Esophagus (tissue), 2 donors: ENCODE results near the gene KLHDC7B. TPM values are rescaled to one million over a fixed set of nuclear protein-coding genes. Genes with fewer than 3 reads are reported as not detected.
"Not testable (repeated sequence)": the region's sequence is repeated elsewhere in the genome, so short reads cannot be mapped to it uniquely, and the experiment has no call there.

Experiments used
- H3K27ac ChIP-seq, 2 donors: one replicate each; pipeline ENCODE4 v1.5.1; 2013; ENCODE audit warnings: low read depth in 2 of 2, mild to moderate bottlenecking in 2 of 2, inconsistent platforms in 1 of 2, low read length in 1 of 2, moderate library complexity in 1 of 2
- H3K27me3 ChIP-seq, 2 donors: one replicate each; pipeline ENCODE4 v1.6.1; 2013; ENCODE audit warnings: low read length in 2 of 2, control low read depth in 1 of 2, mild to moderate bottlenecking in 1 of 2; ENCODE audit not compliant: insufficient read depth in 2 of 2, control insufficient read depth in 1 of 2
- H3K36me3 ChIP-seq, 2 donors: one replicate each; pipeline ENCODE4 v1.6.1; 2013; ENCODE audit warnings: low read length in 1 of 2; ENCODE audit not compliant: control insufficient read depth in 2 of 2, insufficient read depth in 2 of 2
- H3K4me1 ChIP-seq, 2 donors: one replicate each; pipeline ENCODE4 v1.6.1; 2013; ENCODE audit warnings: low read length in 1 of 2; ENCODE audit not compliant: control insufficient read depth in 2 of 2, insufficient read depth in 2 of 2
- H3K4me3 ChIP-seq, 2 donors: one replicate each; pipeline ENCODE4 v1.5.1; 2013; ENCODE audit warnings: low read length in 2 of 2, mild to moderate bottlenecking in 2 of 2, low read depth in 1 of 2, moderate library complexity in 1 of 2
- H3K9me3 ChIP-seq, 2 donors: one replicate each; pipeline ENCODE4 v1.6.1; 2013; ENCODE audit warnings: mild to moderate bottlenecking in 2 of 2, low read depth in 1 of 2, low read length in 1 of 2, moderate library complexity in 1 of 2; ENCODE audit not compliant: control insufficient read depth in 2 of 2, insufficient read depth in 1 of 2
- WGBS, 2 donors: extraction: QIAGEN DNeasy Blood & Tissue Kit; methylation state at CpG; one replicate each; pipeline ENCODE4 v1.1.7; 2013; 5-methylcytosine and 5-hydroxymethylcytosine counted together
- polyA plus RNA-seq, 2 donors: library from polyadenylated mRNA; stranded (reverse); fragments of 200-250 nt; gene quantifications; one replicate each; pipeline ENCODE4 v1.2.3, GENCODE V29; 2013
- donor health status: healthy with polysubstance abuse.
- donor health status: Bipolar disorder and iron deficiency.

Gene KLHDC7B
- polyA plus RNA-seq, 2 donors = 0.12 to 0.14 TPM

DNA sequence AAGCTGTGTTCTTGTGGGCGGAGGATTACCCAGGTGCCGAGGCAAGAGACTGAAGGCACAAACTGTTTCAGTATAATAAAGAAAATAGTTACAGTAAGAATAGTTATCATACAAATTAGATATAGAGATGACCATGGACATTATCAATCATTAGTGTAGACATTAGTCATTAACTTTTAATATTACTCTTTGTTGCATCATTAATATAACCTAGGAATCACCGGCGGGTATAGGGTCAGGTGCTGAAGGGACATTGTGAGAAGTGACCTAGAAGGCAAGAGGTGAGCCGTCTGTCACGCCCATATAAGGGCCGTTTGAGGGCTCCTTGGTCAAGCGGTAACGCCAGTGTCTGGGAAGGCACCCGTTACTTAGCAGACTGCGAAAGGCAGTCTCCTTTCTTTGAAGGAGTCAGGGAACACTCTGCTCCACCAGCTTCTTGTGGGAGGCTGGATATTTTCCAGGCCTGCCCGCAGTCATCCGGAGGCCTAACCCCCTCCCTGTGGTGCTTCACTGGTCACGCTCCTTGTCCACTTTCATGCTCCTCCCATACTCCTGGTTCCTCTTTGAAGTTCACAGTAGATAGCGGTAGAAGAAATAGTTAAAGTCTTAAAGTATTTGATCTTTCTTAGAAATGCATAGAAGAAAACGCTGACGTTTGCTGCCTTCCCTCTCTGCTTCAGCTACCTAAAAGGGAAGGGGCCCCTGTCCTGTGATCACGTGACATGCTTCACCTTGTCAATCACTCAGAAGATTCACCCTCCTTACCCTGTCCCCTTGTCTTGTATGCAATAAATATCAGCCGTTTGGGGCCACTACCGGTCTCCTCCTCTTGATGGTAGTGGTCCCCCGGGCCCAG lies 11.6 kb upstream of the KLHDC7B start:
- not testable (repeated sequence) for H3K4me3 ChIP-seq, H3K4me1 ChIP-seq, H3K27me3 ChIP-seq, H3K27ac ChIP-seq, H3K9me3 ChIP-seq, H3K36me3 ChIP-seq
- WGBS, 2 donors = 65 to 67% methylated on average over 21 of the region's 21 CpGs

DNA sequence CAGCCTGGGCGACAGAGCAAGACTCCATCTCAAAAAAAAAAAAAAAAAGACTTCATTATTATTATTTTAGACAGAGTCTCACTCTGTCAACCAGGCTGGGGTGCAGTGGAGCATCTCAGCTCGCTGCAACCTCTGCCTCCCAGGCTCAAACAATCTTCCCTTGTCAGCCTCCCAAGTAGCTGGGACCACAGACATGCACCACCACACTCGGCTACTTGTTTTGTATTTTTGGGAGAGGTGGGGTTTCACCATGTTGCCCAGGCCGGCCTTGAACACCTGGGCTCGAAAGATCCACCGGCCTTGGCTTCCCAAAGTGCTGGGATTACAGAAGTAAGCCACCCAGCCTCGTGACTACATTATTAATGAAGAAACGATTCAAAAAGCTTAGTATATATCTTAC lies 10.6 kb upstream of the KLHDC7B start:
- H3K4me1 ChIP-seq = peaks cover 2 to 6% of the 10 kb centered on the region in 2 donors
- no peaks in the 10 kb centered on the region for H3K36me3 ChIP-seq
- H3K27ac ChIP-seq = no peak overlapping the region
- WGBS, 2 donors = 86% methylated on average over 7 to 8 of the region's 8 CpGs
- H3K27me3 ChIP-seq = no peaks in the 10 kb centered on the region
- H3K4me3 ChIP-seq = no peak overlapping the region
- H3K9me3 ChIP-seq = peaks cover 0 to 2% of the 10 kb centered on the region in 2 donors

DNA sequence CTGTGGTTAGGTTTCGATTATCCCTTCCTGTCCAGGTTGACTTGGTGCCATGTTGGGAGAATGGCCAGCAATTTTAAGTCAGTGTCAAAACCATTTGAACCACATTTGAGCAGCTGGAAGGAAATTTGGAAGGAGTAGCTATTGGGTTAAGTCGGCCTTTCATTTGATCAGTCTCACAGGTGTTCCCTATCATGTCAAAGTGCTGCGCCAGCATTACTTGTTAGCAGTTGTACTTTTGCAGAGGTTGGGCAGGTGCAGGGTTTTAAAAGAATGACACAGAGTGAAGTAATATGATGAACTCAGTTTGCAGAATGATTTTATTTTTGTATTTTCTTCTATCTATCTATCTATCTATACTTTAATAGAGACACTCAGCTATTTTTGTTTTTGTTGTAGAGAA lies 9.5 kb upstream of the KLHDC7B start:
- WGBS, 2 donors = 51 to 61% methylated on average over 3 of the region's 3 CpGs
- Histone ChIP-seq H3K4me3 (no peak overlapping the region), H3K36me3 (no peaks in the 10 kb centered on the region), H3K27ac (peak overlapping the region in 1 of 2 donors; percentile 44), H3K9me3 (peaks cover 0 to 2% of the 10 kb centered on the region in 2 donors), H3K4me1 (peaks cover 2 to 6% of the 10 kb centered on the region in 2 donors), H3K27me3 (no peaks in the 10 kb centered on the region)

DNA sequence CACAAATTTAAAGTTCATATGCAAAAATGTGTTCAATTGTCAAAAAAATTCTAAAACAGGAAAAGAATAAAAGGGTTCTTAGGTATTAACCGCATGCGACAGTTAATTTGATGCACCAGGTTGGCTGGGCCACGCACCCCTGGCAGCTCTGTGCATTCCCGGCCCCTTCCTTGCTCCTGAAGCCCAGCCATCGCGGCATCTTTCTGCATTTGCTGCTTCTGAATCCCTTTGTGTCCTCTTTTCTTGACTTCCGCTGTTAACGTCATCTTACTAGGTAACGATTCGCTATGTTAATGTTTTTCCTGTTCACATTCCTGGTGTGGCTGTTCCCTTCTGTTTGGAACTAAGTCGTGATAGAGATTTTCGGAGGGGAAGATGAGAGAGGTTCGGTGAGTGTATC lies 7.9 kb upstream of the KLHDC7B start:
- Histone ChIP-seq H3K27me3 (no peaks in the 10 kb centered on the region), H3K36me3 (no peaks in the 10 kb centered on the region), H3K9me3 (peaks cover 0 to 2% of the 10 kb centered on the region in 2 donors), H3K27ac (peak overlapping the region; percentile 79 to 84), H3K4me3 (no peak overlapping the region), H3K4me1 (peaks cover 2 to 7% of the 10 kb centered on the region in 2 donors)
- 91% methylated on average over 13 of the region's 13 CpGs for WGBS, 2 donors

DNA sequence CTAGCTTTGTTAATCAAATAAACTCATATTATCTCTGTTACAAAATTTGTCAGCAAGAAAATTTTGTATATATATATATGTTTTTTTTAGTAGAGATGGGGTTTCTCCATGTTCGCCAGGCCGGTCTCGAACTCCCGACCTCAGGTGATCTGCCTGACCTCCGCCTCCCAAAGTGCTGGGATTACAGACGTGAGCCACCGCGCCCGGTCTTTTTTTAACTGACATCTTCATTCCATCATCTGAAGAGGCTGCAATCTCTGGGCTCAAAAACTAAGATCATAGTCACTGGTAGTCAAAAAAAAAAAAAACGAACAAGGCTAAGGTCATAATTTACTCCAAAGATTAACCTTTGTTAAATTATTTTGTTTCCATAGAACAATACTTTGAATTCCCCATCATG lies 5.3 kb upstream of the KLHDC7B start:
- peaks cover 5 to 7% of the 10 kb centered on the region in 2 donors for H3K4me1 ChIP-seq
- peaks cover 0 to 2% of the 10 kb centered on the region in 2 donors for H3K9me3 ChIP-seq
- H3K36me3 ChIP-seq = no peaks in the 10 kb centered on the region
- WGBS, 2 donors = 68 to 83% methylated on average over 10 of the region's 10 CpGs
- H3K27me3 ChIP-seq = no peaks in the 10 kb centered on the region
- no peak overlapping the region for H3K4me3 ChIP-seq
- H3K27ac ChIP-seq = peak overlapping the region in 1 of 2 donors; percentile 64

DNA sequence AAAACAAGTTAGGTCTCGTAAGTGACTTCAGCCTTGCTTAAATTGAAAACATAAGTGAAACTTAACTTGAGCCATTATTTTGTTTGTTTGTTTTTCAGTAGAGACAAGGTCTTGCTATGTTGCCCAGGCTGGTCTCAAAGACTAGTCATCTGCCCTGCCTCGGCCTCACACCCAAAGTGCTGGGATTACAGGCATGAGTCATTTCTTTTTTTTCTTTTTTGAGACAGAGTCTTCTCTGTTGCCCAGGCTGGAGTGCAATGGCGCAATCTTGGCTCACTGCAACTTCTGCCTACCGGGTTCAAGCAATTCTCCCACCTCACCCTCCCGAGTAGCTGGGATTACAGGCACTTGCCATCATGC lies 4.1 kb upstream of the KLHDC7B start:
- H3K36me3 ChIP-seq, H3K27me3 ChIP-seq: not testable (repeated sequence)

DNA sequence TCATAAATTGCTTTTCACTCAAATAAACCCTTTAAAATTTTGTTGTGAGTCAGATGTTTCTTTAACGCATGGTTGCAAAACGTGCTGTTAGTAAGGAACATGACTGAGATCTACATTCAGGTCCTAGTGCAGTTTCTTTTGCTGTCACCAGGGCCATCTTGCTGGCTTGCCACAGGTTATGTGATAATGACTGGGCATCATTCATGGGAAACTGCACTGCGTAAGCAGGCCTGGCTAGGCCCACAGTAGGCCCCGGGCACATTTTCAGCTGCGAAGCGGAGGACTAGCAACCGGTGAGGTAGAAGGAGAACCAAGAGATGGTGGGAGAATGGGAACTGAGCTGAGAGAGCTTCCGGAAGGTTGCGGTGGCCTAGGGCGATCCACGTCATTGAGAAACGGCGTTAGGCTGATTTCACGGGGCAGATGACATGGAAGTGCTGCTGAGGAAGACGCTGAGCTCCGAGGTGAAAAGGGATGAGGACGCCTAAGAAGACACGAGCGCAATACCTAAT lies 3.2 kb upstream of the KLHDC7B start:
- H3K4me1 ChIP-seq = peaks cover 5 to 20% of the 10 kb centered on the region in 2 donors
- peaks cover 0 to 2% of the 10 kb centered on the region in 2 donors for H3K9me3 ChIP-seq

More for the DNA sequence above, 4.1 kb upstream of the KLHDC7B start:
- Histone ChIP-seq H3K27ac (peak overlapping the region; percentile 84 to 88), H3K4me1 (peaks cover 5 to 15% of the 10 kb centered on the region in 2 donors)
- 34 to 45% methylated on average over 5 of the region's 5 CpGs for WGBS, 2 donors
- H3K4me3 ChIP-seq, H3K9me3 ChIP-seq: not testable (repeated sequence)

DNA sequence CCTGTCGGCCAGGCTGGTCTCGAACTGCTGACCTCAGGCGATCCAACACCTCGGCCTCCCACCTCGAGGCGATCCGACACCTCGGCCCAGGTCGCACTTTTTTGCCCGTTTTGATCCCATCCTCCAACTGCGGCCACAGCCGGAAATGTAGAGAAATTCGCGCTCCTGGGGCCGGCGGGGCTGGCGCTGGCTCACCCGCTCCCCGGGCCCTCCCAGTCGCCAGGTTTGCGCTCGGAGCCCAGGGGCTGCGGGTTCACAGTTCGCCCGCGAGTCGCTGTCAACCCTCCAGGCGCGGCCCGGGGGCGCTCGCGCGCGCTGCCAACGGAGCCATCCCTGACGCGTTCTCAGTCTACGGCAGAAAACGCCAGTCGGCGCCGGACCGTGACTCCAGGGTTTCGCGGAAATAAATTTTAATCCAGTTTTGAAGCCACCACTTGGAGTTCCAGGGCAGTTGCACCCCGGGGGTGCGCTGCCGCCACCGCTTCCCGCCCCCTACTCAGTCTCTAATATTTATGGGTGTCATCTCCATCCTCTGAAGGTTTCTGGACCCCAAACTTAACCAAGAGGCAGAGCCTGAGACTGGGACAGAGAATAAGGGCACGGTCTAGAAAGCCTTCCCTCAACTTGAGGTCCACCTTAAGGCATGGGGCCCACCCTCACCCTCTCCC lies 1.5 kb upstream of the KLHDC7B start:
- H3K27ac ChIP-seq = peak overlapping the region; percentile 74 to 85
- WGBS, 2 donors = 3% methylated on average over 52 of the region's 52 CpGs
- no peaks in the 10 kb centered on the region for H3K36me3 ChIP-seq
- H3K4me3 ChIP-seq = peak overlapping the region; percentile 25 to 30
- H3K27me3 ChIP-seq = no peaks in the 10 kb centered on the region
- H3K4me1 ChIP-seq = peaks cover 4 to 17% of the 10 kb centered on the region in 2 donors
- no peaks in the 10 kb centered on the region for H3K9me3 ChIP-seq

More for the DNA sequence above, 3.2 kb upstream of the KLHDC7B start:
- no peaks in the 10 kb centered on the region for H3K27me3 ChIP-seq
- no peak overlapping the region for H3K4me3 ChIP-seq
- 83 to 87% methylated on average over 19 of the region's 19 CpGs for WGBS, 2 donors
- H3K36me3 ChIP-seq = no peaks in the 10 kb centered on the region
- peak overlapping the region; percentile 84 to 95 for H3K27ac ChIP-seq

DNA sequence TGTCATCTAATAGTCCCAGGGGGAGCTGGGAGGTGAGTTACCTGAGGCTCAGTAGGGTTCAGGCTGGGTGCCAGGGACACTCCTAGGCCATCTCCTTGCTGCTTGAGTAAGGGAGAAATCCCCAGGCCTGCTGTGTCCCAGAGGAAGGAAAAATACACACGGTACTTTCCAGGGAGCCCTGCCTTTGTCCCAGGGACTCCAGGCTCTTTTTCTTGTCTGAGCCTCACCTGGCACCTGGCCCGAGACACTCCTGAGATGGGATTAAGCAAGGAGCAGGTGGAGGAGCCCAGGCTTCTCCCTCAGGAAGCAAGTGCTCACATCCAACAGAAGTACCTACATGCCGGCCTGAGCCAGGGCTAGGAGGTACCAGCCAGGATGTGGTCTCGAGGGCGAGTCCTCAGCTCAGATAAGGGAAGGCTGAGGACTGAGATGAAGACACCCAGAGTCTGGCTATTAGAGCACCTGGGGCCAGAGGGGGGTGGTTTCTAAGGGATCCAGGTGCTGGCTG lies 899 bp upstream of the KLHDC7B start:
- WGBS, 2 donors = 41 to 49% methylated on average over 5 of the region's 5 CpGs
- no peaks in the 10 kb centered on the region for H3K27me3 ChIP-seq
- no peaks in the 10 kb centered on the region for H3K9me3 ChIP-seq
- H3K27ac ChIP-seq = peak overlapping the region; percentile 74 to 85
- no peak overlapping the region for H3K4me3 ChIP-seq
- no peaks in the 10 kb centered on the region for H3K36me3 ChIP-seq
- H3K4me1 ChIP-seq = peaks cover 4 to 19% of the 10 kb centered on the region in 2 donors
